Heart left ventricle (tissue), 16 donors: Measurements from ENCODE around the gene ARHGDIB. TPM values are rescaled to one million over a fixed set of nuclear protein-coding genes. Genes with fewer than 3 reads are reported as not detected.

Source experiments
- ATAC-seq, 4 donors: fragments of 200-7000 bp; cut with Tn5 transposase; one replicate each; pipeline ENCODE4 v1.9.1; 2020 to 2022; ENCODE audit warnings: moderate library complexity in 4 of 4, mild to moderate bottlenecking in 3 of 4, moderate number of reproducible peaks in 1 of 4
- DNase-seq, 5 donors: peaks; one replicate each; pipeline ENCODE4 v3.0.0-alpha.2; 2020
- H3K27ac ChIP-seq, 12 donors: fragments of 200-600 bp; sonication (generic) in 4 of 12; one replicate each; pipeline versions ENCODE4 v1.5.0 to v1.8.0; 2016 to 2022; ENCODE audit warnings: mild to moderate bottlenecking in 2 of 12
- H3K27me3 ChIP-seq, 9 donors: fragments of 200-600 bp; sonication (generic) in 2 of 9; one replicate each; pipeline versions ENCODE4 v1.5.1 to v1.8.0; 2016 to 2022; ENCODE audit warnings: mild to moderate bottlenecking in 3 of 9
- H3K36me3 ChIP-seq, 9 donors: fragments of 200-600 bp; sonication (generic) in 2 of 9; one replicate each; pipeline versions ENCODE4 v1.5.0 to v1.8.0; 2018 to 2022; ENCODE audit warnings: mild to moderate bottlenecking in 2 of 9
- H3K4me1 ChIP-seq, 12 donors: fragments of 200-600 bp; sonication (generic) in 4 of 12; one replicate each; pipeline versions ENCODE4 v1.5.0 to v1.8.0; 2016 to 2022; ENCODE audit warnings: mild to moderate bottlenecking in 3 of 12
- H3K4me3 ChIP-seq, 12 donors: fragments of 200-600 bp; sonication (generic) in 4 of 12; one replicate each; pipeline versions ENCODE4 v1.5.0 to v1.8.0; 2017 to 2022; ENCODE audit warnings: mild to moderate bottlenecking in 9 of 12, moderate library complexity in 4 of 12
- H3K9me3 ChIP-seq, 12 donors: fragments of 200-600 bp; sonication (generic) in 4 of 12; one replicate each; pipeline versions ENCODE4 v1.5.0 to v1.8.0; 2016 to 2022; ENCODE audit warnings: mild to moderate bottlenecking in 1 of 12
- CTCF ChIP-seq, 12 donors: fragments of 200-600 bp; sonication (generic) in 4 of 12; IDR thresholded peaks; one replicate each; pipeline versions ENCODE4 v1.5.0 to v1.8.0; 2018 to 2022; ENCODE audit warnings: antibody characterized with exemption in 12 of 12, mild to moderate bottlenecking in 5 of 12
- POLR2A ChIP-seq, 2 donors: fragments of 450-650 bp; IDR thresholded peaks; one replicate each; pipeline ENCODE4 v1.6.1; 2017; ENCODE audit warnings: antibody characterized with exemption in 2 of 2, mild to moderate bottlenecking in 2 of 2, moderate library complexity in 2 of 2
- WGBS, 4 donors: extraction: QIAGEN DNeasy Blood & Tissue Kit in 2 of 4; methylation state at CpG; one replicate each; pipeline versions ENCODE4 v1.1.5 to v1.1.7; 2013 to 2018; 5-methylcytosine and 5-hydroxymethylcytosine counted together
- intact Hi-C, 10 donors: fragments of 100-400 bp; cut with DNase I; formaldehyde crosslinking; loops; one replicate each; pipeline versions ENCODE4 v1.11.1 to v1.14.2; 2022
- polyA plus RNA-seq, 2 donors: library from polyadenylated mRNA; stranded (reverse); fragments of 200-250 nt; gene quantifications; one replicate each; pipeline ENCODE4 v1.2.3, GENCODE V29; 2013
- total RNA-seq, 9 donors: library from RNA; depleted of rRNA in 2 of 9; stranded (reverse); fragments of >200 nt in 2 of 9; fragmentation: NEBNext Ultra II Directional in 3 of 9; extraction: Animal tissue kit (Norgen Biotek cat#: 25700) in 3 of 9; gene quantifications; one replicate each; pipeline versions ENCODE4 v1.1.0 to v1.2.4, GENCODE V29; 2016 to 2023
- donor health status: ischemic (EF 13 %, LVEDD 7.1; RV severe dilation, severe dysfunction).
- donor health status: healthy with polysubstance abuse.
- donor health status: DM: no; HTN: yes; CAD: no.
- donor health status: DM: no; HTN: no; CAD: no.
- donor health status: ischemic (EF 25% LVEDD 6.9; RV normal size, moderate dysfunction).
- donor health status: ischemic (EF 25% LVEDD 5.7; RV mildly dilated, moderate dysfunction).
- donor health status: healthy.
- donor health status: DM: yes; HTN: yes; CAD: no.
- donor health status: ischemic (EF 35%, LVEDD 5.7; RV mildly dilated, moderate dysfunction).
- donor health status: nonischemic (EF 11% LVEDD 7.7; RV severe dilation, severe dysfunction).
- donor health status: DM: yes; HTN: yes; CAD: no.
- donor health status: PGD.
- donor health status: ischemic (EF 29% LVEDD 5.4; RV normal size, mild dysfunction).
- donor health status: nonischemic (EF 23%, LVEDD 6.1; RV moderate dilation, normal function).

Gene ARHGDIB
- total and polyA plus RNA-seq, 11 donors: 30.5 to 256 (median 65.8) TPM

GRCh38 chr12:14999021-14999694 is 37.8 kb upstream of the ARHGDIB start:
- 93 to 99% (median 94%) methylated on average over 2 of the region's 2 CpGs for WGBS, 4 donors
- ATAC-seq (no peak), DNase-seq (no peak)
- Histone ChIP-seq H3K9me3 (peaks cover 0 to 3% (median 0%) of the 10 kb centered on the region in 12 donors), H3K4me1 (peaks cover 0 to 21% (median 9%) of the 10 kb centered on the region in 12 donors), H3K4me3 (no peak overlapping the region), H3K27me3 (peaks cover 0 to 7% (median 0%) of the 10 kb centered on the region in 9 donors), H3K27ac (peak overlapping the region in 1 of 12 donors; percentile 62), H3K36me3 (no peaks in the 10 kb centered on the region)
- no peak for TF ChIP-seq CTCF (IDR thresholded peaks at IDR 0.05)
- no peak for TF ChIP-seq POLR2A (IDR thresholded peaks at IDR 0.05)
- intact Hi-C loops: loop anchor here in 8 of 10 donors (5.0 to 10.0 kb wide), 7 partner anchors 223 to 367 kb away; partner anchors contain the start of gene RERG (in 2 of the 8)

- 79 to 89% (median 82%) methylated on average over 3 of the region's 3 CpGs for WGBS, 4 donors
- ATAC-seq (no peak), DNase-seq (no peak)
- H3K27me3 ChIP-seq: peaks cover 0 to 4% (median 0%) of the 10 kb centered on the region in 9 donors
- H3K4me1 ChIP-seq: peaks cover 0 to 28% (median 9%) of the 10 kb centered on the region in 12 donors
- no peak overlapping the region for H3K4me3 ChIP-seq
- no peaks in the 10 kb centered on the region for H3K36me3 ChIP-seq
- TF ChIP-seq POLR2A (IDR thresholded peaks at IDR 0.05) (no peak), CTCF (IDR thresholded peaks at IDR 0.05) (no peak)
- peak overlapping the region in 1 of 12 donors; percentile 62 for H3K27ac ChIP-seq
- intact Hi-C loops: loop anchor here in 8 of 10 donors (2.0 to 10.0 kb wide), 8 partner anchors 153 to 366 kb away; partner anchors contain the start of gene RERG (in 2 of the 8)
- H3K9me3 ChIP-seq: peaks cover 0 to 3% (median 0%) of the 10 kb centered on the region in 12 donors
Measured at GRCh38 chr12:14997998-14998397, 36.6 kb upstream of the ARHGDIB start.

- peaks cover 0 to 22% (median 1%) of the 10 kb centered on the region in 12 donors for H3K4me1 ChIP-seq
- H3K27me3 ChIP-seq: no peaks in the 10 kb centered on the region
- no peaks in the 10 kb centered on the region for H3K36me3 ChIP-seq
- TF ChIP-seq CTCF (IDR thresholded peaks at IDR 0.05) (peak; percentile 62 to 88 (median 72)), POLR2A (IDR thresholded peaks at IDR 0.05) (no peak)
- intact Hi-C loops: loop anchor here (1.0 to 10.0 kb wide), 10 partner anchors 151 to 364 kb away; partner anchors contain the start of genes ART4 (in 2 of the 10) and RERG (in 2 of the 10)
- no peak overlapping the region for H3K4me3 ChIP-seq
- DNase-seq: no peak
- H3K27ac ChIP-seq: peak overlapping the region in 1 of 12 donors; percentile 6
- peak in 2 of 4 donors; percentile 47 to 55 for ATAC-seq
- WGBS, 4 donors: 87 to 94% (median 89%) methylated on average over 3 of the region's 3 CpGs
- H3K9me3 ChIP-seq: peaks cover 0 to 11% (median 0%) of the 10 kb centered on the region in 12 donors
Measured at GRCh38 chr12:14995583-14996425, 34.4 kb upstream of the ARHGDIB start.
